GM12878 (cell line): ENCODE measurements around the gene ANKS4B. TPM values are rescaled to one million over a fixed set of nuclear protein-coding genes. Genes with fewer than 3 reads are reported as not detected.

Experiments
- BMI1 ChIP-seq: fragments of 450-650 bp; IDR thresholded peaks from 2 replicates; pipeline ENCODE4 v1.6.1; 2016; ENCODE audit warnings: mild to moderate bottlenecking, moderate library complexity, borderline replicate concordance
- DPF2 ChIP-seq: fragments of 450-650 bp; IDR thresholded peaks from 2 replicates; pipeline ENCODE4 v1.6.1; 2017; ENCODE audit warnings: mild to moderate bottlenecking
- EP300 ChIP-seq, 2 experiments: fragments of 150-350 bp in 1 of 2; IDR thresholded peaks; 2 replicates each; pipeline ENCODE4 v1.6.1; 2011 to 2012; ENCODE audit warnings: low read depth in 2 of 2, low read length in 2 of 2, borderline replicate concordance in 1 of 2, improper control_type of control experiment in 1 of 2, inconsistent platforms in 1 of 2; ENCODE audit not compliant: control insufficient read depth in 1 of 2
- GABPA ChIP-seq: IDR thresholded peaks from 2 replicates; pipeline ENCODE4 v1.6.1; 2014; ENCODE audit warnings: antibody characterized with exemption, low read depth, mild to moderate bottlenecking, inconsistent platforms
- GATAD2B ChIP-seq: fragments of 450-650 bp; conservative IDR thresholded peaks from 2 replicates; pipeline ENCODE4 v1.6.1; 2017; ENCODE audit warnings: low read depth, mild to moderate bottlenecking, moderate library complexity
- MEF2B ChIP-seq: fragments of 450-650 bp; IDR thresholded peaks from 2 replicates; pipeline ENCODE4 v1.6.1; 2018; ENCODE audit warnings: mild to moderate bottlenecking, moderate library complexity; ENCODE audit not compliant: partially characterized antibody, poor library complexity, severe bottlenecking
- MTA3 ChIP-seq: IDR thresholded peaks from 2 replicates; pipeline ENCODE4 v1.6.1; 2012; ENCODE audit warnings: low read length, inconsistent platforms, borderline replicate concordance
- PML ChIP-seq: IDR thresholded peaks from 2 replicates; pipeline ENCODE4 v1.6.1; 2012; ENCODE audit warnings: low read length, inconsistent platforms
- POLR2A ChIP-seq: IDR thresholded peaks from 2 replicates; pipeline ENCODE4 v1.6.1; 2011; ENCODE audit warnings: low read depth, mild to moderate bottlenecking, low read length
- SMAD1 ChIP-seq: fragments of 450-650 bp; IDR thresholded peaks from 2 replicates; pipeline ENCODE4 v1.6.1; 2018; ENCODE audit warnings: mild to moderate bottlenecking, low read depth; ENCODE audit not compliant: partially characterized antibody
- STAT1 ChIP-seq: fragments of 450-650 bp; conservative IDR thresholded peaks from 2 replicates; pipeline ENCODE4 v1.6.1; 2014; ENCODE audit warnings: antibody characterized with exemption, mild to moderate bottlenecking
- TAF1 ChIP-seq: IDR thresholded peaks from 2 replicates; pipeline ENCODE4 v1.6.1; 2011; ENCODE audit warnings: mild to moderate bottlenecking, low read depth, low read length, borderline replicate concordance
- WRNIP1 ChIP-seq: IDR thresholded peaks from 2 replicates; pipeline ENCODE4 v1.6.1; 2011; ENCODE audit warnings: low read depth, low read length, improper control_type of control experiment, borderline replicate concordance
- polyA plus RNA-seq, 11 experiments: library from polyadenylated mRNA; depleted of rRNA in 4 of 11; unstranded in 6 of 11; stranded (reverse) in 5 of 11; fragments of >200 nt; fragmentation: Nextera tagmentation in 4 of 11; fragmentation: Illumina TruSeq in 1 of 11; extraction: Ambion mirVana in 4 of 11; extraction: Trizol in 1 of 11; gene quantifications; 1 replicate in 1 of 11; 2 replicates in 10 of 11; pipeline versions ENCODE4 v1.2.1 to v1.2.3, GENCODE V29; 2011 to 2016; ENCODE audit warnings: inconsistent platforms in 2 of 11, missing spikeins in 2 of 11, low read depth in 1 of 11
- total RNA-seq, 4 experiments: library from RNA; depleted of rRNA in 3 of 4; stranded (reverse); fragments of >200 nt in 3 of 4; fragmentation: Illumina TruSeq in 1 of 4; extraction: Trizol in 1 of 4; gene quantifications; 2 replicates each; pipeline versions ENCODE4 v1.2.1 to v1.2.3, GENCODE V29; 2013 to 2021
- TF ChIP-seq, protein P1 (sequence below): fragments of 450-650 bp; IDR thresholded peaks from 2 replicates; pipeline ENCODE4 v1.6.1; 2017; ENCODE audit warnings: low read depth, mild to moderate bottlenecking, moderate library complexity
- TF ChIP-seq, protein P2 (sequence below): IDR thresholded peaks from 2 replicates; pipeline ENCODE4 v1.6.1; 2012; ENCODE audit warnings: low read length, inconsistent platforms
- TF ChIP-seq, protein P3 (sequence below): fragments of 450-650 bp; conservative IDR thresholded peaks from 2 replicates; pipeline ENCODE4 v1.6.1; 2017; ENCODE audit warnings: mild to moderate bottlenecking, moderate library complexity
- TF ChIP-seq, protein P4 (sequence below): fragments of 450-650 bp; formaldehyde crosslinking; IDR thresholded peaks from 2 replicates; pipeline ENCODE4 v1.4.0; 2022; ENCODE audit warnings: mild to moderate bottlenecking, moderate library complexity
- TF ChIP-seq, protein P5 (sequence below): fragments of 450-650 bp; formaldehyde crosslinking; IDR thresholded peaks from 2 replicates; pipeline ENCODE4 v1.5.0; 2022; ENCODE audit warnings: mild to moderate bottlenecking, missing genetic modification characterization

ANKS4B gene
- total and polyA plus RNA-seq, 10 of the 15 experiments (the other 5 are each of a cell fraction or from before 2014, with no cell fraction given): 0.01 to 0.11 (median 0.05) TPM; not detected in 6

DNA sequence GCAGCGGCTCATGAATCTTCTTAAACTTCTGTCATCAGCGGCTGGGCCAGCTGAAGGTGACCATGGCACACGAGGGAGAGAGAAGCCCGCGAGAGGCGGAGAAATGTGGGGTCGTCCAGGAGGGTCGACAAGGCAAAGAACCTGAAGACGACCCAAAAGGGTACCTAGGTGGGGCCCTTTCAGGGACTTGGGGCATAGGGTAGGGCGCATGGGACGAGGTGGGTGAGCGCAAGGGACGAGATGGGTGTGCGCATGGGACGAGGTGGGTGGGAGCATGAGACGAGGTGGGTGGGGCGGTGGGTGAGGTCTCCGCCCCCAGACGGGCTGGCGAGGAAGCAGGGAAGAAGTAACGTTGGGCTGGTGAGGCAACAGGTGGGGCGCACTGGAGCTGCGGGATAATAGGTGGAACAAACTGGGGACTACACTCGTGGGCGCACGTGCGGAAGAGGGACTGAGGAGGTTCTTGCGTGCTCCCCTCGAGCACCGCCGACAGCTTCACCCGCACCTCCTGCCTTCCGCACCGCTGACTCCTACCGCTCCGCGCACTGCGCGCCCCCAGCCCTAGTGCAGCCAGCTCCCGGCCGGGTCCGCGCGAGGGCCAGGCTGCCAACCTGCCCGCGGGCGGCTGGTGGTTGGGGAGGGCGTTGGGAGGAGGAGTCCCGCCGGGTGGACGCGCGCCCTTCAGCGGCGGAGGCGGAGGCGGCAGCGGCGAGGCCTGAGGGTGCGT, 67.8 kb downstream of the ANKS4B start (continued):
- TF ChIP-seq EP300 (IDR thresholded peaks at IDR 0.05; ENCODE audit: borderline replicate concordance in 1 of 2, control insufficient read depth in 1 of 2, low read depth in 2 of 2, low read length in 2 of 2): no peak
- TF ChIP-seq, protein P1, sequence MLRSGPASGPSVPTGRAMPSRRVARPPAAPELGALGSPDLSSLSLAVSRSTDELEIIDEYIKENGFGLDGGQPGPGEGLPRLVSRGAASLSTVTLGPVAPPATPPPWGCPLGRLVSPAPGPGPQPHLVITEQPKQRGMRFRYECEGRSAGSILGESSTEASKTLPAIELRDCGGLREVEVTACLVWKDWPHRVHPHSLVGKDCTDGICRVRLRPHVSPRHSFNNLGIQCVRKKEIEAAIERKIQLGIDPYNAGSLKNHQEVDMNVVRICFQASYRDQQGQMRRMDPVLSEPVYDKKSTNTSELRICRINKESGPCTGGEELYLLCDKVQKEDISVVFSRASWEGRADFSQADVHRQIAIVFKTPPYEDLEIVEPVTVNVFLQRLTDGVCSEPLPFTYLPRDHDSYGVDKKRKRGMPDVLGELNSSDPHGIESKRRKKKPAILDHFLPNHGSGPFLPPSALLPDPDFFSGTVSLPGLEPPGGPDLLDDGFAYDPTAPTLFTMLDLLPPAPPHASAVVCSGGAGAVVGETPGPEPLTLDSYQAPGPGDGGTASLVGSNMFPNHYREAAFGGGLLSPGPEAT: no peak
- no peak for TF ChIP-seq MTA3
- TF ChIP-seq MEF2B: no peak
- no peak for TF ChIP-seq STAT1
- TF ChIP-seq, protein P2, sequence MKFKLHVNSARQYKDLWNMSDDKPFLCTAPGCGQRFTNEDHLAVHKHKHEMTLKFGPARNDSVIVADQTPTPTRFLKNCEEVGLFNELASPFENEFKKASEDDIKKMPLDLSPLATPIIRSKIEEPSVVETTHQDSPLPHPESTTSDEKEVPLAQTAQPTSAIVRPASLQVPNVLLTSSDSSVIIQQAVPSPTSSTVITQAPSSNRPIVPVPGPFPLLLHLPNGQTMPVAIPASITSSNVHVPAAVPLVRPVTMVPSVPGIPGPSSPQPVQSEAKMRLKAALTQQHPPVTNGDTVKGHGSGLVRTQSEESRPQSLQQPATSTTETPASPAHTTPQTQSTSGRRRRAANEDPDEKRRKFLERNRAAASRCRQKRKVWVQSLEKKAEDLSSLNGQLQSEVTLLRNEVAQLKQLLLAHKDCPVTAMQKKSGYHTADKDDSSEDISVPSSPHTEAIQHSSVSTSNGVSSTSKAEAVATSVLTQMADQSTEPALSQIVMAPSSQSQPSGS: no peak
- peak; percentile 87 for TF ChIP-seq DPF2
- TF ChIP-seq SMAD1: no peak
- TF ChIP-seq POLR2A: no peak; the same call in 1 of the 2 replicates
- no peak for TF ChIP-seq GABPA
- TF ChIP-seq, protein P3, sequence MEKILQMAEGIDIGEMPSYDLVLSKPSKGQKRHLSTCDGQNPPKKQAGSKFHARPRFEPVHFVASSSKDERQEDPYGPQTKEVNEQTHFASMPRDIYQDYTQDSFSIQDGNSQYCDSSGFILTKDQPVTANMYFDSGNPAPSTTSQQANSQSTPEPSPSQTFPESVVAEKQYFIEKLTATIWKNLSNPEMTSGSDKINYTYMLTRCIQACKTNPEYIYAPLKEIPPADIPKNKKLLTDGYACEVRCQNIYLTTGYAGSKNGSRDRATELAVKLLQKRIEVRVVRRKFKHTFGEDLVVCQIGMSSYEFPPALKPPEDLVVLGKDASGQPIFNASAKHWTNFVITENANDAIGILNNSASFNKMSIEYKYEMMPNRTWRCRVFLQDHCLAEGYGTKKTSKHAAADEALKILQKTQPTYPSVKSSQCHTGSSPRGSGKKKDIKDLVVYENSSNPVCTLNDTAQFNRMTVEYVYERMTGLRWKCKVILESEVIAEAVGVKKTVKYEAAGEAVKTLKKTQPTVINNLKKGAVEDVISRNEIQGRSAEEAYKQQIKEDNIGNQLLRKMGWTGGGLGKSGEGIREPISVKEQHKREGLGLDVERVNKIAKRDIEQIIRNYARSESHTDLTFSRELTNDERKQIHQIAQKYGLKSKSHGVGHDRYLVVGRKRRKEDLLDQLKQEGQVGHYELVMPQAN: peak; percentile 62
- TF ChIP-seq, protein P4, sequence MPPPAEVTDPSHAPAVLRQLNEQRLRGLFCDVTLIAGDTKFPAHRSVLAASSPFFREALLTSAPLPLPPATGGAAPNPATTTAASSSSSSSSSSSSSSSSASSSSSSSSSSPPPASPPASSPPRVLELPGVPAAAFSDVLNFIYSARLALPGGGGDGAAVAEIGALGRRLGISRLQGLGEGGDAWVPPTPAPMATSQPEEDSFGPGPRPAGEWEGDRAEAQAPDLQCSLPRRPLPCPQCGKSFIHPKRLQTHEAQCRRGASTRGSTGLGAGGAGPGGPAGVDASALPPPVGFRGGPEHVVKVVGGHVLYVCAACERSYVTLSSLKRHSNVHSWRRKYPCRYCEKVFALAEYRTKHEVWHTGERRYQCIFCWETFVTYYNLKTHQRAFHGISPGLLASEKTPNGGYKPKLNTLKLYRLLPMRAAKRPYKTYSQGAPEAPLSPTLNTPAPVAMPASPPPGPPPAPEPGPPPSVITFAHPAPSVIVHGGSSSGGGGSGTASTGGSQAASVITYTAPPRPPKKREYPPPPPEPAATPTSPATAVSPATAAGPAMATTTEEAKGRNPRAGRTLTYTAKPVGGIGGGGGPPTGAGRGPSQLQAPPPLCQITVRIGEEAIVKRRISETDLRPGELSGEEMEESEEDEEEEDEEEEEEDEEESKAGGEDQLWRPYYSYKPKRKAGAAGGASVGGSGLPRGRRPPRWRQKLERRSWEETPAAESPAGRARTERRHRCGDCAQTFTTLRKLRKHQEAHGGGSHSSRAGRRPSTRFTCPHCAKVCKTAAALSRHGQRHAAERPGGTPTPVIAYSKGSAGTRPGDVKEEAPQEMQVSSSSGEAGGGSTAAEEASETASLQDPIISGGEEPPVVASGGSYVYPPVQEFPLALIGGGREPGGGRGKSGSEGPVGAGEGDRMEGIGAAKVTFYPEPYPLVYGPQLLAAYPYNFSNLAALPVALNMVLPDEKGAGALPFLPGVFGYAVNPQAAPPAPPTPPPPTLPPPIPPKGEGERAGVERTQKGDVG (CRISPR knock-in tag): no peak
- TF ChIP-seq BMI1: no peak
- TF ChIP-seq GATAD2B: peak; percentile 95
- no peak for TF ChIP-seq PML
- no peak for TF ChIP-seq WRNIP1
- TF ChIP-seq, protein P5, sequence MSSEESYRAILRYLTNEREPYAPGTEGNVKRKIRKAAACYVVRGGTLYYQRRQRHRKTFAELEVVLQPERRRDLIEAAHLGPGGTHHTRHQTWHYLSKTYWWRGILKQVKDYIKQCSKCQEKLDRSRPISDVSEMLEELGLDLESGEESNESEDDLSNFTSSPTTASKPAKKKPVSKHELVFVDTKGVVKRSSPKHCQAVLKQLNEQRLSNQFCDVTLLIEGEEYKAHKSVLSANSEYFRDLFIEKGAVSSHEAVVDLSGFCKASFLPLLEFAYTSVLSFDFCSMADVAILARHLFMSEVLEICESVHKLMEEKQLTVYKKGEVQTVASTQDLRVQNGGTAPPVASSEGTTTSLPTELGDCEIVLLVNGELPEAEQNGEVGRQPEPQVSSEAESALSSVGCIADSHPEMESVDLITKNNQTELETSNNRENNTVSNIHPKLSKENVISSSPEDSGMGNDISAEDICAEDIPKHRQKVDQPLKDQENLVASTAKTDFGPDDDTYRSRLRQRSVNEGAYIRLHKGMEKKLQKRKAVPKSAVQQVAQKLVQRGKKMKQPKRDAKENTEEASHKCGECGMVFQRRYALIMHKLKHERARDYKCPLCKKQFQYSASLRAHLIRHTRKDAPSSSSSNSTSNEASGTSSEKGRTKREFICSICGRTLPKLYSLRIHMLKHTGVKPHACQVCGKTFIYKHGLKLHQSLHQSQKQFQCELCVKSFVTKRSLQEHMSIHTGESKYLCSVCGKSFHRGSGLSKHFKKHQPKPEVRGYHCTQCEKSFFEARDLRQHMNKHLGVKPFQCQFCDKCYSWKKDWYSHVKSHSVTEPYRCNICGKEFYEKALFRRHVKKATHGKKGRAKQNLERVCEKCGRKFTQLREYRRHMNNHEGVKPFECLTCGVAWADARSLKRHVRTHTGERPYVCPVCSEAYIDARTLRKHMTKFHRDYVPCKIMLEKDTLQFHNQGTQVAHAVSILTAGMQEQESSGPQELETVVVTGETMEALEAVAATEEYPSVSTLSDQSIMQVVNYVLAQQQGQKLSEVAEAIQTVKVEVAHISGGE: no peak
- TF ChIP-seq TAF1: no peak
